HepG2 (cell line): ENCODE data around the gene GNPAT. TPM values are rescaled to one million over a fixed set of nuclear protein-coding genes. Genes with fewer than 3 reads are reported as not detected.

Experiments
- ASH2L ChIP-seq: fragments of 300-600, 200-600 bp; sonication (generic); IDR thresholded peaks from 2 replicates; pipeline ENCODE4 v1.7.0; 2017; ENCODE audit warnings: low read depth, mild to moderate bottlenecking, moderate library complexity, mixed read lengths, low read length; ENCODE audit not compliant: insufficient read length
- ATM ChIP-seq: fragments of 450-650 bp; IDR thresholded peaks from 2 replicates; pipeline ENCODE4 v1.7.1; 2017; ENCODE audit warnings: mild to moderate bottlenecking, borderline replicate concordance
- CHD4 ChIP-seq: fragments of 200-600 bp; sonication (generic); IDR thresholded peaks from 2 replicates; pipeline ENCODE4 v1.7.0; 2017; ENCODE audit warnings: mild to moderate bottlenecking, low read length, borderline replicate concordance
- EP300 ChIP-seq, 3 experiments: sonication (generic) in 1 of 3; formaldehyde crosslinking in 1 of 3; IDR thresholded peaks; 2 replicates each; pipeline versions ENCODE4 v1.5.1 to v1.6.1; 2011 to 2020; ENCODE audit warnings: low read depth in 2 of 3, low read length in 2 of 3, borderline replicate concordance in 1 of 3, improper control_type of control experiment in 1 of 3, mild to moderate bottlenecking in 1 of 3, missing genetic modification reagents in 1 of 3, moderate library complexity in 1 of 3
- MBNL3 ChIP-seq: fragments of 250-450 bp; sonication (Bioruptor Pico); conservative IDR thresholded peaks from 2 replicates; pipeline ENCODE4 v1.8.0; 2022; ENCODE audit warnings: mild to moderate bottlenecking, inconsistent platforms
- SSRP1 ChIP-seq: IDR thresholded peaks from 2 replicates; pipeline ENCODE4 v1.6.1; 2016; ENCODE audit warnings: control low read depth
- TOE1 ChIP-seq: sonication (generic); formaldehyde crosslinking; IDR thresholded peaks from 2 replicates; pipeline ENCODE4 v1.4.0; 2020; ENCODE audit warnings: mild to moderate bottlenecking, missing genetic modification reagents
- ZFP62 ChIP-seq: sonication (generic); formaldehyde crosslinking; IDR thresholded peaks from 2 replicates; pipeline ENCODE4 v1.4.0; 2020; ENCODE audit warnings: missing genetic modification reagents
- ZNF124 ChIP-seq: sonication (generic); formaldehyde crosslinking; IDR thresholded peaks from 2 replicates; pipeline ENCODE4 v1.4.0; 2020; ENCODE audit warnings: missing genetic modification reagents
- ZNF790 ChIP-seq: sonication (generic); formaldehyde crosslinking; IDR thresholded peaks from 2 replicates; pipeline ENCODE4 v1.8.0; 2022; ENCODE audit warnings: missing genetic modification reagents, mild to moderate bottlenecking, borderline replicate concordance
- polyA plus RNA-seq, 8 experiments: library from polyadenylated mRNA; depleted of rRNA in 3 of 8; stranded (reverse) in 7 of 8; unstranded in 1 of 8; fragments of >200 nt; fragmentation: Illumina TruSeq in 4 of 8; extraction: Trizol in 4 of 8; gene quantifications; 2 replicates each; pipeline versions ENCODE4 v1.2.1 to v1.2.3, GENCODE V29; 2011 to 2016; ENCODE audit warnings: low read depth in 4 of 8, missing spikeins in 1 of 8, mixed read lengths in 1 of 8; ENCODE audit not compliant: insufficient read depth in 1 of 8
- total RNA-seq, 5 experiments: library from RNA; depleted of rRNA; stranded (reverse); fragments of >200 nt; fragmentation: Illumina TruSeq; extraction: Trizol; gene quantifications; 2 replicates each; pipeline ENCODE4 v1.2.3, GENCODE V29; 2016; ENCODE audit warnings: low read depth in 1 of 5
- TF ChIP-seq, protein P1 (sequence below): IDR thresholded peaks from 2 replicates; pipeline ENCODE4 v1.6.1; 2016; ENCODE audit warnings: low read depth, missing genetic modification reagents, missing compliant biosample characterization
- TF ChIP-seq, protein P2 (sequence below): conservative IDR thresholded peaks from 2 replicates; pipeline ENCODE4 v1.6.1; 2018; ENCODE audit warnings: missing genetic modification reagents
- TF ChIP-seq, protein P3 (sequence below): IDR thresholded peaks from 2 replicates; pipeline ENCODE4 v1.4.0; 2020; ENCODE audit warnings: mild to moderate bottlenecking, missing genetic modification reagents
- TF ChIP-seq, protein P4 (sequence below): sonication (generic); formaldehyde crosslinking; IDR thresholded peaks from 2 replicates; pipeline ENCODE4 v1.5.0; 2020; ENCODE audit warnings: mild to moderate bottlenecking, missing genetic modification reagents

Gene GNPAT
- total and polyA plus RNA-seq, 2 of the 13 experiments (the other 11 are each of a cell fraction or from before 2014, with no cell fraction given): 58.3 to 114 TPM

DNA sequence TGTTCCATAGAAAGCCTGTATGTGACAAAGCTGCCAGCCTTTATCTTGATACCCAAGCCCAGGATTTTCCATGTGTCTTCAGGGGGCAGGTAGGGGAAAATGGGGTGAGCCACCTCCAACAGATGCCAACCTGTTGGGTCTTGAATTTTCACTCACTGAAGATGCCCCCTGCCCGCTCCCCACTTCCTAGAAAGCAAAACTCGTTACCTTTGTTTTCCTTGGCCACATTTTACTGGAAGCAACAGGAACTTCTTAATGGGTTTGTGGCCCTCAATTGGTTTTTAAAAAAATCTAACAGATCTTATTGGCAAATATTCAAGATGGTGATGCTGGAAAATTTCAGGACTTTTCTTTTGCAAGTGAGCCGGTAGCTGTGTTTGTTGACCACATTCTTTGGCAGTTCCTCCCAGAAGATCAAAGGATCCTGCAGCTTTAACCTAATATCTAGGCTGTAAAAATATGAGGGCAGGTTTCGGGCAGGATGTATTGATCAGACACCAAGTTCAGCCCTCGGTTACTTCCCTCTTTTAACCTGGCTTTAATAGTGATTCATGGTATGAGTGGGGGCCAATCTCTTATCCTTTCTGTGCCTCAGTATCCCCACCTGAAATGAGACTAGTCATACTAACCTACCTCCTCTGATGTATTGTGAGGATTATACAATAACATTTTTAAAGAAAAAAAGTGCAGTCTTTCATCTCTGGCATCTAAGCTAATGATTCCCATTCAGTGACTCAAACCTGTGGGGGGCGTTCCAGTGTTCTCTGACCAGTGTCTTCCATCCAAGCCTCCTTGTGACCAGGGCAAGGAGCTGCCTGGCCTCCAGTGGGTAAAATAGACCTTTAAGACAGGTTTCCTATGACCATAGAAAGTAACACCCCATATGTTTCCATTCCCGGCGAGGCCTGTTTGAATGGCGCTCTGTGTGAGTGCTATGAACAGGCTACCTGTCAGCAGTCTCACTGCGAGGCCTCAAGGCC is 21.3 kb upstream of the GNPAT start (continued):
- no peak for TF ChIP-seq ATM
- TF ChIP-seq, protein P1, sequence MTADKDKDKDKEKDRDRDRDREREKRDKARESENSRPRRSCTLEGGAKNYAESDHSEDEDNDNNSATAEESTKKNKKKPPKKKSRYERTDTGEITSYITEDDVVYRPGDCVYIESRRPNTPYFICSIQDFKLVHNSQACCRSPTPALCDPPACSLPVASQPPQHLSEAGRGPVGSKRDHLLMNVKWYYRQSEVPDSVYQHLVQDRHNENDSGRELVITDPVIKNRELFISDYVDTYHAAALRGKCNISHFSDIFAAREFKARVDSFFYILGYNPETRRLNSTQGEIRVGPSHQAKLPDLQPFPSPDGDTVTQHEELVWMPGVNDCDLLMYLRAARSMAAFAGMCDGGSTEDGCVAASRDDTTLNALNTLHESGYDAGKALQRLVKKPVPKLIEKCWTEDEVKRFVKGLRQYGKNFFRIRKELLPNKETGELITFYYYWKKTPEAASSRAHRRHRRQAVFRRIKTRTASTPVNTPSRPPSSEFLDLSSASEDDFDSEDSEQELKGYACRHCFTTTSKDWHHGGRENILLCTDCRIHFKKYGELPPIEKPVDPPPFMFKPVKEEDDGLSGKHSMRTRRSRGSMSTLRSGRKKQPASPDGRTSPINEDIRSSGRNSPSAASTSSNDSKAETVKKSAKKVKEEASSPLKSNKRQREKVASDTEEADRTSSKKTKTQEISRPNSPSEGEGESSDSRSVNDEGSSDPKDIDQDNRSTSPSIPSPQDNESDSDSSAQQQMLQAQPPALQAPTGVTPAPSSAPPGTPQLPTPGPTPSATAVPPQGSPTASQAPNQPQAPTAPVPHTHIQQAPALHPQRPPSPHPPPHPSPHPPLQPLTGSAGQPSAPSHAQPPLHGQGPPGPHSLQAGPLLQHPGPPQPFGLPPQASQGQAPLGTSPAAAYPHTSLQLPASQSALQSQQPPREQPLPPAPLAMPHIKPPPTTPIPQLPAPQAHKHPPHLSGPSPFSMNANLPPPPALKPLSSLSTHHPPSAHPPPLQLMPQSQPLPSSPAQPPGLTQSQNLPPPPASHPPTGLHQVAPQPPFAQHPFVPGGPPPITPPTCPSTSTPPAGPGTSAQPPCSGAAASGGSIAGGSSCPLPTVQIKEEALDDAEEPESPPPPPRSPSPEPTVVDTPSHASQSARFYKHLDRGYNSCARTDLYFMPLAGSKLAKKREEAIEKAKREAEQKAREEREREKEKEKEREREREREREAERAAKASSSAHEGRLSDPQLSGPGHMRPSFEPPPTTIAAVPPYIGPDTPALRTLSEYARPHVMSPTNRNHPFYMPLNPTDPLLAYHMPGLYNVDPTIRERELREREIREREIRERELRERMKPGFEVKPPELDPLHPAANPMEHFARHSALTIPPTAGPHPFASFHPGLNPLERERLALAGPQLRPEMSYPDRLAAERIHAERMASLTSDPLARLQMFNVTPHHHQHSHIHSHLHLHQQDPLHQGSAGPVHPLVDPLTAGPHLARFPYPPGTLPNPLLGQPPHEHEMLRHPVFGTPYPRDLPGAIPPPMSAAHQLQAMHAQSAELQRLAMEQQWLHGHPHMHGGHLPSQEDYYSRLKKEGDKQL (CRISPR knock-in tag): no peak
- peak in 1 of 2 experiments; percentile 92; a peak in 2 of 4 replicates for TF ChIP-seq EP300 (IDR thresholded peaks at IDR 0.05; ENCODE audit: low read depth in 2 of 2, low read length in 2 of 2)
- no peak; the same call in 1 of the 2 replicates for TF ChIP-seq EP300 (CRISPR knock-in tag; IDR thresholded peaks at IDR 0.05; ENCODE audit: borderline replicate concordance)
- no peak for TF ChIP-seq TOE1 (CRISPR knock-in tag)
- TF ChIP-seq ZFP62: no peak
- no peak for TF ChIP-seq ZNF124 (CRISPR knock-in tag)
- TF ChIP-seq SSRP1 (CRISPR knock-in tag): no peak
- no peak for TF ChIP-seq CHD4
- TF ChIP-seq MBNL3: no peak
- TF ChIP-seq, protein P2, sequence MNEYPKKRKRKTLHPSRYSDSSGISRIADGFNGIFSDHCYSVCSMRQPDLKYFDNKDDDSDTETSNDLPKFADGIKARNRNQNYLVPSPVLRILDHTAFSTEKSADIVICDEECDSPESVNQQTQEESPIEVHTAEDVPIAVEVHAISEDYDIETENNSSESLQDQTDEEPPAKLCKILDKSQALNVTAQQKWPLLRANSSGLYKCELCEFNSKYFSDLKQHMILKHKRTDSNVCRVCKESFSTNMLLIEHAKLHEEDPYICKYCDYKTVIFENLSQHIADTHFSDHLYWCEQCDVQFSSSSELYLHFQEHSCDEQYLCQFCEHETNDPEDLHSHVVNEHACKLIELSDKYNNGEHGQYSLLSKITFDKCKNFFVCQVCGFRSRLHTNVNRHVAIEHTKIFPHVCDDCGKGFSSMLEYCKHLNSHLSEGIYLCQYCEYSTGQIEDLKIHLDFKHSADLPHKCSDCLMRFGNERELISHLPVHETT (CRISPR knock-in tag): no peak
- TF ChIP-seq ASH2L: peak; percentile 59
- no peak for TF ChIP-seq ZNF790
- TF ChIP-seq, protein P3, sequence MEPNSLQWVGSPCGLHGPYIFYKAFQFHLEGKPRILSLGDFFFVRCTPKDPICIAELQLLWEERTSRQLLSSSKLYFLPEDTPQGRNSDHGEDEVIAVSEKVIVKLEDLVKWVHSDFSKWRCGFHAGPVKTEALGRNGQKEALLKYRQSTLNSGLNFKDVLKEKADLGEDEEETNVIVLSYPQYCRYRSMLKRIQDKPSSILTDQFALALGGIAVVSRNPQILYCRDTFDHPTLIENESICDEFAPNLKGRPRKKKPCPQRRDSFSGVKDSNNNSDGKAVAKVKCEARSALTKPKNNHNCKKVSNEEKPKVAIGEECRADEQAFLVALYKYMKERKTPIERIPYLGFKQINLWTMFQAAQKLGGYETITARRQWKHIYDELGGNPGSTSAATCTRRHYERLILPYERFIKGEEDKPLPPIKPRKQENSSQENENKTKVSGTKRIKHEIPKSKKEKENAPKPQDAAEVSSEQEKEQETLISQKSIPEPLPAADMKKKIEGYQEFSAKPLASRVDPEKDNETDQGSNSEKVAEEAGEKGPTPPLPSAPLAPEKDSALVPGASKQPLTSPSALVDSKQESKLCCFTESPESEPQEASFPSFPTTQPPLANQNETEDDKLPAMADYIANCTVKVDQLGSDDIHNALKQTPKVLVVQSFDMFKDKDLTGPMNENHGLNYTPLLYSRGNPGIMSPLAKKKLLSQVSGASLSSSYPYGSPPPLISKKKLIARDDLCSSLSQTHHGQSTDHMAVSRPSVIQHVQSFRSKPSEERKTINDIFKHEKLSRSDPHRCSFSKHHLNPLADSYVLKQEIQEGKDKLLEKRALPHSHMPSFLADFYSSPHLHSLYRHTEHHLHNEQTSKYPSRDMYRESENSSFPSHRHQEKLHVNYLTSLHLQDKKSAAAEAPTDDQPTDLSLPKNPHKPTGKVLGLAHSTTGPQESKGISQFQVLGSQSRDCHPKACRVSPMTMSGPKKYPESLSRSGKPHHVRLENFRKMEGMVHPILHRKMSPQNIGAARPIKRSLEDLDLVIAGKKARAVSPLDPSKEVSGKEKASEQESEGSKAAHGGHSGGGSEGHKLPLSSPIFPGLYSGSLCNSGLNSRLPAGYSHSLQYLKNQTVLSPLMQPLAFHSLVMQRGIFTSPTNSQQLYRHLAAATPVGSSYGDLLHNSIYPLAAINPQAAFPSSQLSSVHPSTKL (CRISPR knock-in tag): peak; percentile 91
- TF ChIP-seq, protein P4, sequence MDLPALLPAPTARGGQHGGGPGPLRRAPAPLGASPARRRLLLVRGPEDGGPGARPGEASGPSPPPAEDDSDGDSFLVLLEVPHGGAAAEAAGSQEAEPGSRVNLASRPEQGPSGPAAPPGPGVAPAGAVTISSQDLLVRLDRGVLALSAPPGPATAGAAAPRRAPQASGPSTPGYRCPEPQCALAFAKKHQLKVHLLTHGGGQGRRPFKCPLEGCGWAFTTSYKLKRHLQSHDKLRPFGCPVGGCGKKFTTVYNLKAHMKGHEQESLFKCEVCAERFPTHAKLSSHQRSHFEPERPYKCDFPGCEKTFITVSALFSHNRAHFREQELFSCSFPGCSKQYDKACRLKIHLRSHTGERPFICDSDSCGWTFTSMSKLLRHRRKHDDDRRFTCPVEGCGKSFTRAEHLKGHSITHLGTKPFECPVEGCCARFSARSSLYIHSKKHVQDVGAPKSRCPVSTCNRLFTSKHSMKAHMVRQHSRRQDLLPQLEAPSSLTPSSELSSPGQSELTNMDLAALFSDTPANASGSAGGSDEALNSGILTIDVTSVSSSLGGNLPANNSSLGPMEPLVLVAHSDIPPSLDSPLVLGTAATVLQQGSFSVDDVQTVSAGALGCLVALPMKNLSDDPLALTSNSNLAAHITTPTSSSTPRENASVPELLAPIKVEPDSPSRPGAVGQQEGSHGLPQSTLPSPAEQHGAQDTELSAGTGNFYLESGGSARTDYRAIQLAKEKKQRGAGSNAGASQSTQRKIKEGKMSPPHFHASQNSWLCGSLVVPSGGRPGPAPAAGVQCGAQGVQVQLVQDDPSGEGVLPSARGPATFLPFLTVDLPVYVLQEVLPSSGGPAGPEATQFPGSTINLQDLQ (CRISPR knock-in tag): no peak
